HG02763 (cell line): Measurements from ENCODE around the gene STAT6.
"Not testable (repeated sequence)": the region's sequence is repeated elsewhere in the genome, so short reads cannot be mapped to it uniquely, and the experiment has no call there.

Source experiments
- ATAC-seq: cut with Tn5 transposase; IDR thresholded peaks from one replicate; pipeline ENCODE4 v1.9.1; 2021; ENCODE audit warnings: mild to moderate bottlenecking, moderate library complexity; ENCODE audit not compliant: unreplicated experiment

Gene STAT6

DNA sequence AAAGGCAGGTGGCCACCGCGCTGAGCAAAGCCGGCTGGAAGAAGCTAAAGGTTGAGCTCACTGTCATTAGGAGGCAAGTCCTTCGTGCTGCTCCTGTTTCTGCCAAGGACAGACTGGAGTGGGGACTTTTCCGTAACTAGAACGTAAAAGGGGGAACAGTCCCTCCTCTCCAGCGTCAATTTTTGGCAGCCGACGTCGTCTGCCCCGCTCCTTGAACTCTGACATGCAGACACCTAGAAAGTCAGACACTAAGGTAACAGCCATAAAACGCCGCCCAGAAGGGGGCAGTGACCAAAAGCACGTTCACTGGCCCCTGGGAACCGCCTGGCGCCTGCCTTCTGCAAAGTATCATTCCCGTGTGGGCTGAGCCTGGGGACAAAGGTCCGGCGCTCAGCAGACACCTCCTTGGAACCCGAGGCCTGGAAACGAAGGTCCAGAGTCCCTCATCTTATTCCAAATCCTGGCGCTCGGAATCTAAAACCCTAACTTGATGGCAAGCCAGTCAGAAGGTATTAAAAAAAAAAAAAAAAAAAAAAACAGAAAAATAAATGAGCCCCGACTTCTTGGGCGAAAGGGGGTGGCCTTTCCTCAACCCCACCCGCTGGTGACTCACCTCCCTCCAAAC is 16.1 kb upstream of the STAT6 start:
- ATAC-seq: no peak

DNA sequence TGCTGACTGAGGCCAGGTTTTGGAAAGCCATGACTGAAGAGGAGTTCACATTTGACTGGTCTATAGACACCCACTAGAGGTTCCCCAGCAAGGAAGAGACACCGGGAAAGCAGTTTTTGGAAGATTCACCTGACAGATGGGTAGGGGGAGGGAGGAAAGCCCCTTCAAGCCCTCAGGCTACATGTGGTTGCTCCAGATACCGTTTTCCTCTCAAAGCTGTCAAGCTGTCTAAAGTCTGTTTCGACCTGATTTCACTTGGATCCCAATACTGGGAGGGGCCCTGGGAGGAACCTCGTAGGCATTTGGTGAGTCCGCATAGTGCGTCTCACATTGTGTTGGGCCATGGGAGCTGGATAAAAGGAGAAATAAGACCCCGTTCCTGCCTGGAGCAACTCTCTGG is 15.4 kb upstream of the STAT6 start:
- ATAC-seq: no peak

- ATAC-seq: no peak
These were observed 14.9 kb upstream of the STAT6 start for GRCh38 chr12:57126061-57126460.

GRCh38 chr12:57124261-57124877 is 13.2 kb upstream of the STAT6 start:
- no peak for ATAC-seq

GRCh38 chr12:57123813-57124212 is 12.7 kb upstream of the STAT6 start:
- ATAC-seq: no peak

DNA sequence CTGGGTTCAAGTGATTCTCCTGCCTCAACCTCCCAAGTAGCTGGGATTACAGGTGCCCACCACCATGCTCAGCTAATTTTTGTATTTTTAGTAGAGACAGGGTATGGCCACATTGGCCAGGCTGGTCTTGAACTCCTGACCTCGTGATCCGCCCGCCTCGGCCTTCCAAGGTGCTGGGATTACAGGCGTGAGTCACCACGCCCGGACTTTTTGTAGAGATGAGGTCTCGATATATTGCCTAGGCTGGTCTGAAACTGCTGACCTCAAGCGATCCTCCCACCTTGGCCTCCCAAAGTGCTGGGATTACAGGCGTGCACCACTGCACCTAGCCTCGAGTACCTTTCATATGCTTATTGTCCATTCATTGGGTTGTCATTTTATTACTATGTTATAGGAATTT is 9.6 kb upstream of the STAT6 start:
- not testable (repeated sequence) for ATAC-seq

DNA sequence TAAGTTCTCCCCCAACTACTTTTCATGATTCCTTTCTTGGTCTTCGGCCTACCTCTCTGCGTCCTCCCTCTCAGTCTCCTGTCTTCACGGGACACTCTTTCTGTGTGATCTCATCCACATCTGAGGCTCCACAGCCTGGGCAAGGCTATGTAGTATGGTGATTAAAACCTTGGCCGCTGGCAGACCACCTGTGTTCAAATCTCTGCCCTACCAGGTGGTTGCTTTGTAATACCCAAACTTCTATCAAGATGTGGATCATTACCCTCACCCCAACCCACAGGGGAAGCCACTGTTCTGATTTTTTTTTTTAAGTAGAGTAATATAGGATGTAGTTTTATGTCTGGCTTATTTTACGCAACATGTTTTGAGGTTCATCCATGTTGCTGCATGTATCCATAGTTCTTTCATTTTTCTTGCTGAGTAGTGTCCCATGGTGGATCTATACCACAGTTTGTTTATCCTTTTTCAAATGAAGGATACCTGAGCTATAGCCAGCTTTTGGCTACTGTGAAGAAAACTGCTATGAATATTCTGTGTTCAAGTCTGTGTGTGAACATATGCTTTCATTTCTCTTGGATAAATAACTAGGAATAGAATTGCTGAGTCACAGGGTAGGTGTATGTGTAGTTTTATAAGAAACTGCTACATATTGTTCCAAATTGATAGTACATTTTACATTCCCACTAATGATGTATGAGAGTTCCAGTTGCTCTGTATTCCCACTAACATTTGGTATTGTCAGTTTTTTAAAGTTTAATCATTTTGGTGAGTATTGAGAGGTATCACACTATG is 8.3 kb upstream of the STAT6 start:
- ATAC-seq: no peak

GRCh38 chr12:57118711-57119271 is 7.6 kb upstream of the STAT6 start:
- ATAC-seq: no peak

- no peak for ATAC-seq
These were observed 5.6 kb upstream of the STAT6 start for GRCh38 chr12:57116580-57117281.

DNA sequence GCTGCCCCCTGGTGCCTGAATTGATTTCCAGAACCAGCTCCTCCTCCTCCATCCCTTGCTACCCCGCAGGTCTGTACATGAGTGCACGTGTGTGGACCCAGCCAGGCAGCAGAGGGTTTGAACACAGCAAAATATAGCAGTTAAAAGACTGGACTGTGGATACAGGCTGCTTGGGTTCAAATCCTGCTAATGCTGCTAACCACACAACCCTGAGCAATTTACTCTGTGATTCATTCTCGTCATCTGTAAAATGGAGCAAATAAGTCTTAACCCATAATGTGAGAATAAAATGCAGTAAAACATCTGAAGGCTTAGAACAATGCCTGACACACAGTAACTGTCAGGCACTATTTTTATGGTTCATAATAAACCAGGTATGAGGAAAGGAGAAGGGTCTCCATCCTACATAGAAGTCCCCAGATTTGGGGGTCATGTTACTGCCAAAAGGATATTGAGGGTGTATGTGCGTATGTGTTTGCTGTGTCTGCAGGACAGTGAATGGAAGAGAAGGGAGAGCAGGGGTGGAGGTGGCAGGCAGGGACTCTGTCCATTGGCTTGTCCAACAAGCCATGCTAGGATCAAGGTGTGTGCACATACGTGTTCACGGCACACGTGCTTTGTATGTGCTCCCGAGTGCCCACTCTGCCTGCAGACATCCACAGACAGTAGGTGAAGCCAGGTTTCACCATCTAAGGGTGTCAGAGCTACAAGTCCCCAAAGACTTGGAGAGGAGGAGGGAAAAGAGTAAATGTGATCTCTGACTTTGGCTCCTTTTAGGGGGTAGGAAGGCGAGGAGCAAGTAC is 1.5 kb upstream of the STAT6 start:
- peak; percentile 47 for ATAC-seq

GRCh38 chr12:57110104-57111030 is 795 bp downstream of the STAT6 start:
- no peak for ATAC-seq

DNA sequence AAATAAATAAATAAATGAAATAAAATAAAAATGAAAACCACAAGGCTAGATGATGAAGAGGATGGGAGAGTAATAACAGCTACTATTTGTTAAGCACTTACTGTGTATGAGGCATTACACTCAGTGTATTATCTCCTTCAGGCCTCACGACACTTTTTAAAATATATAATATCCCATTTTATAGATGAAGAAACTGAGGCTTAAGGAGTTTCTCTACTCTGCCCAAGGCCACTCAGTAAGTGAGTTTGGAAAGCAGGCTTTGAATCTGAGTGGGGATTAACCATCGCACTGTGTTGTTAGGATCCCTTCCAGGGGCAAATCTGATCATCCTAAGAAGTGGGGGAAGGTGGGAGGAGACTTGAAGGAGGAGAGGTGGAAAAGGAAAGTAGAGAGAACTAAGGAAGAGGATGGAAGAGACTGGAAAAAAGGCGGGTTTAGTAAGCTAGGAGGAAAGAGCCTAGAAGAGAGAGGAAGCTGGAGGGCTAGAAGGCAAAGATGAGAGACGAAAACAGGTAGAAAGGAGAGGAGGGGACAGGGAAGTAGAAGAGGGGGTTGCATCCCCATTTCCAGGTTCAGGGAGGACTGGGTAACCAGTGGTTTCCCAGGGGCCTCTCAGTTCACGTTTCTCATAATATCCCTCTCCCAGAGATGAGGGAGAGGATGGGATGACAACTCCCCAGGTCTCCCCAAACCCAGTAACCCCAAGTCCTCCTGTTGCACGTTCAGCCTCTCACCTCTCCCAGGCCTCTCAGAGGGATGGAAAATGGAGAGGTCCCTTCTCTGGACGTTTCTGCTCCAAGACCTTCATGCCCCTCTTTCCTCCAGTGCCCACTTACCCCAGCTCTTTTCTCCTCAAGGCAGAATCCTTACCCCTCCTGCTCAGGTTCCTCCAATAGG is 1.7 kb downstream of the STAT6 start:
- ATAC-seq: no peak

GRCh38 chr12:57107456-57108155 is 3.6 kb downstream of the STAT6 start:
- no peak for ATAC-seq

GRCh38 chr12:57106021-57106708 is 5.0 kb downstream of the STAT6 start:
- no peak for ATAC-seq

- no peak for ATAC-seq
These were observed 6.0 kb downstream of the STAT6 start for GRCh38 chr12:57105011-57105753.

- ATAC-seq: no peak
These were observed 6.8 kb downstream of the STAT6 start for GRCh38 chr12:57104292-57104910.
